ENCODE data around the gene ATG7. TPM values are rescaled to one million over a fixed set of nuclear protein-coding genes. Genes with fewer than 3 reads are reported as not detected.

The ATG7 gene
- total RNA-seq, 1 experiment from 2014 or later: 36.0 TPM

DNA sequence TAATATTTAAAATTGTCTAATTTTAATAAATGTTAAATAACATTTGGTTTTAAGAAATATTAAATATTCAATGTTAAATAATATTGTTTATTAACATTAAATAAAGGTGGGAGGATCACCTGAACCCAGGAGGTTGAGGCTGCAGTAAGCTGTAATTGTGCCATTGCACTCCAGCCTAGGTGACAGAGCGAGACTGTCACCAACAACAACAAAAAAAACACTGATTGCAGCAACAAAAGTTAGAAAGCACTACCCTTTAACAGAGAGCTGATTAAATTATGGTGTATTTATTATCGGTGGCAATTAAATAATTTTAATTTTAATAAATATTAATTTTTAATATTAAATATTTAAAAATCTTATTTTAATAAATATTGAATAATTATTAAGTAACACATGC is 152.1 kb downstream of the ATG7 start:
- ATAC-seq (no peak), DNase-seq (ENCODE audit: low read depth, low spot score) (no peak)
- H3K27me3 ChIP-seq (ENCODE audit: control insufficient read depth, insufficient read depth, low read length): no peaks in the 10 kb centered on the region
- POLR2A ChIA-PET: interaction anchor here (0.9 kb wide), 1 partner anchor 9 kb away, joined by 3 read pairs; no protein-coding TSS in a partner anchor
- in situ Hi-C loops (cut with HindIII; ENCODE audit: low pct_unique_long_range_greater_than_20kb, low sequenced_read_pairs): no loop called here
- CTCF ChIA-PET: no interaction called here
- BruUV-seq (replicated peaks): no TSS peak
- no peaks in the 10 kb centered on the region for H3K9me3 ChIP-seq (ENCODE audit: control insufficient read depth, insufficient read depth, low read depth, low read length)
- intact Hi-C loops (cut with micrococcal nuclease; ENCODE audit: unreplicated experiment): no loop called here
- no peak overlapping the region for H3K4me3 ChIP-seq (ENCODE audit: low read depth in 2 of 2, low read length in 2 of 2)
- TF ChIP-seq, protein P1, sequence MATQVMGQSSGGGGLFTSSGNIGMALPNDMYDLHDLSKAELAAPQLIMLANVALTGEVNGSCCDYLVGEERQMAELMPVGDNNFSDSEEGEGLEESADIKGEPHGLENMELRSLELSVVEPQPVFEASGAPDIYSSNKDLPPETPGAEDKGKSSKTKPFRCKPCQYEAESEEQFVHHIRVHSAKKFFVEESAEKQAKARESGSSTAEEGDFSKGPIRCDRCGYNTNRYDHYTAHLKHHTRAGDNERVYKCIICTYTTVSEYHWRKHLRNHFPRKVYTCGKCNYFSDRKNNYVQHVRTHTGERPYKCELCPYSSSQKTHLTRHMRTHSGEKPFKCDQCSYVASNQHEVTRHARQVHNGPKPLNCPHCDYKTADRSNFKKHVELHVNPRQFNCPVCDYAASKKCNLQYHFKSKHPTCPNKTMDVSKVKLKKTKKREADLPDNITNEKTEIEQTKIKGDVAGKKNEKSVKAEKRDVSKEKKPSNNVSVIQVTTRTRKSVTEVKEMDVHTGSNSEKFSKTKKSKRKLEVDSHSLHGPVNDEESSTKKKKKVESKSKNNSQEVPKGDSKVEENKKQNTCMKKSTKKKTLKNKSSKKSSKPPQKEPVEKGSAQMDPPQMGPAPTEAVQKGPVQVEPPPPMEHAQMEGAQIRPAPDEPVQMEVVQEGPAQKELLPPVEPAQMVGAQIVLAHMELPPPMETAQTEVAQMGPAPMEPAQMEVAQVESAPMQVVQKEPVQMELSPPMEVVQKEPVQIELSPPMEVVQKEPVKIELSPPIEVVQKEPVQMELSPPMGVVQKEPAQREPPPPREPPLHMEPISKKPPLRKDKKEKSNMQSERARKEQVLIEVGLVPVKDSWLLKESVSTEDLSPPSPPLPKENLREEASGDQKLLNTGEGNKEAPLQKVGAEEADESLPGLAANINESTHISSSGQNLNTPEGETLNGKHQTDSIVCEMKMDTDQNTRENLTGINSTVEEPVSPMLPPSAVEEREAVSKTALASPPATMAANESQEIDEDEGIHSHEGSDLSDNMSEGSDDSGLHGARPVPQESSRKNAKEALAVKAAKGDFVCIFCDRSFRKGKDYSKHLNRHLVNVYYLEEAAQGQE (IDR thresholded peaks at IDR 0.05; ENCODE audit: insufficient read depth in 1 of 2, low read depth in 2 of 2, low read length in 1 of 2): no peak
- TF ChIP-seq POLR2AphosphoS5 (IDR thresholded peaks at IDR 0.05; ENCODE audit: low read depth, low read length) (no peak), SIN3A (IDR thresholded peaks at IDR 0.05; ENCODE audit: borderline replicate concordance, insufficient read depth, low read depth, low read length) (no peak), TCF7L2 (IDR thresholded peaks at IDR 0.05; ENCODE audit: low read depth, low read length) (no peak)
- TF ChIP-seq, protein P2, sequence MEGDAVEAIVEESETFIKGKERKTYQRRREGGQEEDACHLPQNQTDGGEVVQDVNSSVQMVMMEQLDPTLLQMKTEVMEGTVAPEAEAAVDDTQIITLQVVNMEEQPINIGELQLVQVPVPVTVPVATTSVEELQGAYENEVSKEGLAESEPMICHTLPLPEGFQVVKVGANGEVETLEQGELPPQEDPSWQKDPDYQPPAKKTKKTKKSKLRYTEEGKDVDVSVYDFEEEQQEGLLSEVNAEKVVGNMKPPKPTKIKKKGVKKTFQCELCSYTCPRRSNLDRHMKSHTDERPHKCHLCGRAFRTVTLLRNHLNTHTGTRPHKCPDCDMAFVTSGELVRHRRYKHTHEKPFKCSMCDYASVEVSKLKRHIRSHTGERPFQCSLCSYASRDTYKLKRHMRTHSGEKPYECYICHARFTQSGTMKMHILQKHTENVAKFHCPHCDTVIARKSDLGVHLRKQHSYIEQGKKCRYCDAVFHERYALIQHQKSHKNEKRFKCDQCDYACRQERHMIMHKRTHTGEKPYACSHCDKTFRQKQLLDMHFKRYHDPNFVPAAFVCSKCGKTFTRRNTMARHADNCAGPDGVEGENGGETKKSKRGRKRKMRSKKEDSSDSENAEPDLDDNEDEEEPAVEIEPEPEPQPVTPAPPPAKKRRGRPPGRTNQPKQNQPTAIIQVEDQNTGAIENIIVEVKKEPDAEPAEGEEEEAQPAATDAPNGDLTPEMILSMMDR (IDR thresholded peaks at IDR 0.05): no peak
- no peaks in the 10 kb centered on the region for H3K36me3 ChIP-seq (ENCODE audit: control insufficient read depth, insufficient read depth, low read length)
- H3K27ac ChIP-seq (ENCODE audit: low read length): no peak overlapping the region
- H3K4me1 ChIP-seq (ENCODE audit: control insufficient read depth, insufficient read depth, low read length): no peaks in the 10 kb centered on the region

DNA sequence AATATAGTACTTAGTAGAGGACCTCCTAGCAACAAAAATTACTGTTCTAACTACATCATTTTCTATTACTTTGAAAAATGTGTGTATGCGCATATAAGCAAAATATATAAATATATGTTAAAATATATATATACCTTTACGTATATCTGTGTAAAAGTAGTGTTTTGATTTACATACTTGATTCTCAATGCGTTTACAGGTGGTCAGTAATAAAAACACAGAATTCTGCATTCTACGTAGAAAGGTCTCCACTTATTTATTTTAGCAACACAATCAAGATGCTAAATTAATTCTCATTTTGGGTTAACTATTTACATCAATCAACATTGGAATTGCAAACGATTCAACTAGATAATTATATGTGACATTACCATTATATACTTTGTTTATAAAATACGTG is 158.0 kb downstream of the ATG7 start:
- ATAC-seq: no peak
- CTCF ChIA-PET: no interaction called here
- POLR2A ChIA-PET: no interaction called here

More for the DNA sequence above, 158.0 kb downstream of the ATG7 start:
- in situ Hi-C loops (cut with HindIII; ENCODE audit: low pct_unique_long_range_greater_than_20kb, low sequenced_read_pairs): no loop called here
- intact Hi-C loops (cut with micrococcal nuclease; ENCODE audit: unreplicated experiment): no loop called here
- H3K4me3 ChIP-seq (ENCODE audit: low read depth in 2 of 2, low read length in 2 of 2): no peak overlapping the region
- no peaks in the 10 kb centered on the region for H3K9me3 ChIP-seq (ENCODE audit: control insufficient read depth, insufficient read depth, low read depth, low read length)
- H3K36me3 ChIP-seq (ENCODE audit: control insufficient read depth, insufficient read depth, low read length): no peaks in the 10 kb centered on the region
- no peaks in the 10 kb centered on the region; the same call in 1 of the 2 replicates for H3K4me1 ChIP-seq (ENCODE audit: control insufficient read depth, insufficient read depth, low read length)
- BruUV-seq (replicated peaks): no TSS peak
- TF ChIP-seq SIN3A (IDR thresholded peaks at IDR 0.05; ENCODE audit: borderline replicate concordance, insufficient read depth, low read depth, low read length) (no peak), TCF7L2 (IDR thresholded peaks at IDR 0.05; ENCODE audit: low read depth, low read length) (no peak), POLR2AphosphoS5 (IDR thresholded peaks at IDR 0.05; ENCODE audit: low read depth, low read length) (no peak)
- TF ChIP-seq, protein P2 (IDR thresholded peaks at IDR 0.05): no peak
- TF ChIP-seq, protein P1 (IDR thresholded peaks at IDR 0.05; ENCODE audit: insufficient read depth in 1 of 2, low read depth in 2 of 2, low read length in 1 of 2): no peak
- H3K27ac ChIP-seq (ENCODE audit: low read length): no peak overlapping the region; the same call in 1 of the 2 replicates
- H3K27me3 ChIP-seq (ENCODE audit: control insufficient read depth, insufficient read depth, low read length): no peaks in the 10 kb centered on the region
- DNase-seq (ENCODE audit: low read depth, low spot score): no peak
